Measurements from ENCODE around the gene GP9. TPM values are rescaled to one million over a fixed set of nuclear protein-coding genes. Genes with fewer than 3 reads are reported as not detected.

The GP9 gene
- total RNA-seq, 1 donor from 2014 or later, result not detected

DNA sequence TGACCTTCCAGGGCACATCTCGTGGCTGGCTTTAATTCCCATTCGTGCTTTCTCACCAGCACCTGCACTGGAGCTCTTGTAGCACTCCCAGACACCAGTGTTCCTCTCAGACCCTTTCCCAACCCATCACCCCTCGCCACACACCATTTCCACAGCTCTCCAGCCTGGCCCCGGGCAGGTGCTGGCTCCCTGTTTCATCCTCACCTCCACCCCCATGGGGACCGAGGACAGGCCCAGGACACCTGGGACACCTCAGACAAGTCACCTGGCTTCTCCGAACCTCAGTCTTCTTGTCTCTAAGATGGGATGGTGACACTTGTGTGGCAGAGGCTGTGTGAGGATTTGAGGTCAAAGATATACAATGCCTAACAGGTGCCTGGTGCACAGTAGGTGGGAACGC lies 27.4 kb upstream of the GP9 start:
- no peak for DNase-seq
- no peak overlapping the region for H3K4me3 Mint-ChIP-seq (ENCODE audit: unreplicated experiment)
- no peaks in the 10 kb centered on the region for H3K36me3 Mint-ChIP-seq (ENCODE audit: unreplicated experiment)
- no peaks in the 10 kb centered on the region for H3K27me3 Mint-ChIP-seq (ENCODE audit: unreplicated experiment)
- H3K27ac Mint-ChIP-seq (ENCODE audit: unreplicated experiment), result no peak overlapping the region
- TF ChIP-seq, protein P1, sequence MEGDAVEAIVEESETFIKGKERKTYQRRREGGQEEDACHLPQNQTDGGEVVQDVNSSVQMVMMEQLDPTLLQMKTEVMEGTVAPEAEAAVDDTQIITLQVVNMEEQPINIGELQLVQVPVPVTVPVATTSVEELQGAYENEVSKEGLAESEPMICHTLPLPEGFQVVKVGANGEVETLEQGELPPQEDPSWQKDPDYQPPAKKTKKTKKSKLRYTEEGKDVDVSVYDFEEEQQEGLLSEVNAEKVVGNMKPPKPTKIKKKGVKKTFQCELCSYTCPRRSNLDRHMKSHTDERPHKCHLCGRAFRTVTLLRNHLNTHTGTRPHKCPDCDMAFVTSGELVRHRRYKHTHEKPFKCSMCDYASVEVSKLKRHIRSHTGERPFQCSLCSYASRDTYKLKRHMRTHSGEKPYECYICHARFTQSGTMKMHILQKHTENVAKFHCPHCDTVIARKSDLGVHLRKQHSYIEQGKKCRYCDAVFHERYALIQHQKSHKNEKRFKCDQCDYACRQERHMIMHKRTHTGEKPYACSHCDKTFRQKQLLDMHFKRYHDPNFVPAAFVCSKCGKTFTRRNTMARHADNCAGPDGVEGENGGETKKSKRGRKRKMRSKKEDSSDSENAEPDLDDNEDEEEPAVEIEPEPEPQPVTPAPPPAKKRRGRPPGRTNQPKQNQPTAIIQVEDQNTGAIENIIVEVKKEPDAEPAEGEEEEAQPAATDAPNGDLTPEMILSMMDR (IDR thresholded peaks at IDR 0.05; ENCODE audit: partially characterized antibody, unreplicated experiment), result no peak
- H3K4me1 Mint-ChIP-seq (ENCODE audit: low read depth, unreplicated experiment), result no peaks in the 10 kb centered on the region
- peaks cover 3% of the 10 kb centered on the region for H3K9me3 Mint-ChIP-seq (ENCODE audit: unreplicated experiment)

DNA sequence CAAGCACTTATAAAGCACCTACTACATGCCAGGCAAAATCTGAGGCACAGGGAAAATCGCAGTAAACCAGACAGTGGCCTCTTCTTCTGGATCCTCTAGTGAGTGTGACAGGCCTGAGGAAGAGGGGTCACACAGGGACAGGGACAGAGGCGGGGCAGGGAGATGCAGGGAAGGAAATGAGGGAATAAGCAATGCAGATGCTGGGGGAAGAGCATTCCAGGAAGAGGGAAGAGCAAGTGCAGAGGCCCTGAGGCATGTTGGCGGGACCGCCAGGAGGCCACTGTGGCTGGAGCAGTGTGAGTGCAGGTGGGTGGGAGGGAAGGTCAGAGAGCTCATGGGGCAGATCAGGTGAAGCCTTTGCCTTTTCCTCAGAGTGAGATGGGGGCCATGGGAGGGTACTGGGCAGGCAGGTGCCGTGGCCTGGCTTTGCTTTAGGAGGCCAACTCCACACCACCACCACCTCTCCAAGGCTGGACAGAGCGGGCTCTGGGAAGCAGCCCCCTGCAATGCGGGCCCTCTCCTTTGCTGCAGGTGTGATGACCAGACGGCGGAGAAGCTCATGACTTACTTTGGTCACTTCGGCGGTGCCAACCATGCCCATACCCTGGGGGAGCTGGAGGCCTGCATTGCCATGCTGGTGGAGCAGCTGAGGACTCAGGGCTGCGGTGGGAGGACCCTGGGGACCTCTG lies 26.8 kb upstream of the GP9 start:
- no peak overlapping the region for H3K4me3 Mint-ChIP-seq (ENCODE audit: unreplicated experiment)
- no peak overlapping the region for H3K27ac Mint-ChIP-seq (ENCODE audit: unreplicated experiment)
- H3K4me1 Mint-ChIP-seq (ENCODE audit: low read depth, unreplicated experiment), result no peaks in the 10 kb centered on the region
- H3K9me3 Mint-ChIP-seq (ENCODE audit: unreplicated experiment), result no peaks in the 10 kb centered on the region
- no peaks in the 10 kb centered on the region for H3K36me3 Mint-ChIP-seq (ENCODE audit: unreplicated experiment)
- TF ChIP-seq, protein P1 (IDR thresholded peaks at IDR 0.05; ENCODE audit: partially characterized antibody, unreplicated experiment), result no peak
- DNase-seq, result no peak
- no peaks in the 10 kb centered on the region for H3K27me3 Mint-ChIP-seq (ENCODE audit: unreplicated experiment)

DNA sequence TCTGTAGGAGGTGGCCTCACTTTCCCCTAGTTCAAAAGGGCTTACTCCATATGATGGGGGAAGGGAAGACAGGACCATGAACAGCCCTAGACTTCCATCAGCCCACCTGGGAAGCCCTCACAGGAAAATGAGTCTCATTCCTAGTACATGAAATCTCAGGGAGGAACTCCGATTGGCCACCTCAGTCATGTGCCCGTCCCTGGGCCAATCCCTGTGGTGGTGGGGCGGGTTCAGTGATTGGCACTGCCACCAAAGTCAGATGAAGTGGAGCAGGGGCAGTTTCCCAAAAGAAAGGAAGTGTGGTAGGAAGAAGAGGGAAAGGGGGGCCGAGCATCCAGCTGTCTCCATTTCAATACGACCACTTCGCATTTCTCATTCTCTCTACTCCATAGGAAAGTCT lies 25.9 kb upstream of the GP9 start:
- H3K27me3 Mint-ChIP-seq (ENCODE audit: unreplicated experiment), result no peaks in the 10 kb centered on the region
- TF ChIP-seq, protein P1 (IDR thresholded peaks at IDR 0.05; ENCODE audit: partially characterized antibody, unreplicated experiment), result no peak
- H3K4me1 Mint-ChIP-seq (ENCODE audit: low read depth, unreplicated experiment), result no peaks in the 10 kb centered on the region
- no peak overlapping the region for H3K27ac Mint-ChIP-seq (ENCODE audit: unreplicated experiment)
- no peaks in the 10 kb centered on the region for H3K36me3 Mint-ChIP-seq (ENCODE audit: unreplicated experiment)
- H3K4me3 Mint-ChIP-seq (ENCODE audit: unreplicated experiment), result no peak overlapping the region
- no peaks in the 10 kb centered on the region for H3K9me3 Mint-ChIP-seq (ENCODE audit: unreplicated experiment)
- DNase-seq, result no peak

DNA sequence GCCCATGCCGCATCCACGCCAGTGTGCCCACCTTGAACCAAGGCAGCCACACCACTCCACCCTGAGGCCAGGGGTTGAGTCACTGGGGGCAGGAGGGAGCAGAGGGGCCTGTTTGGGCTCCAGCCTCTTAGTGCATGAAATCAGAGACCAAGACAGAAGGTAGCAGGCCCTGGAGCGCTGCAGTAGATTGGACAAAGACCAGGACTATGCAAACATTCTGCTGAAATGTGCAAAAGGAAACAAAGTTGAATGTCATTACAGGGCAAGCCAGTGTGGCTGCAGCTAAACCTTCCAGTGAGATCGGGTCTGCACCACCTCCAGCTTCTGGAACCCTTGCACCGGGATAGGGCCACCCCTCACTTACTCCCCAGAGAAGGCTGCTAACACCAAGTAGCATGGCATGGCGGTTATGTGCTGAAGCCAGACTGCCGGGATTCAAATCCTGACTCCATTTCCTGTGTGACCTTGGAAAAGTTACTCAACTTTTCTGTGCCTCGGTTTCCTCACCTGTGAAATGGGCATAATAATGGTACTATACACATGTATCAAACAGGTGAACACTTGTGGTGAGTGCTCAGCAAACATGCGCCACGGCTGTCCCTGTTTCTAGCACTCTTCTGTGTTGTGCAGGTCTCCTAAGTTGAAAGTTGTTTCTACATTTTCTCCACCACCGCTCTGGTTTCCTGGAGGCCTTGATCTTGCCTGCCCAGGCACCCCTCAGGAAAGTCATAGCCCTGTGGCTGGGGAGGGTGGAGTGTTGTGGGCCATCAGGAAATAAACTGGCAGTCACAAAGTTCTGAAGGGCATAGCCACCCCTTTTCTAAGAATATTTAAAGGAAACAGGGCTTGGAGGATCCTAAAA lies 25.0 kb upstream of the GP9 start:
- Mint-ChIP-seq H3K9me3 (ENCODE audit: unreplicated experiment) (no peaks in the 10 kb centered on the region), H3K27me3 (ENCODE audit: unreplicated experiment) (no peaks in the 10 kb centered on the region), H3K4me3 (ENCODE audit: unreplicated experiment) (no peak overlapping the region), H3K27ac (ENCODE audit: unreplicated experiment) (no peak overlapping the region), H3K4me1 (ENCODE audit: low read depth, unreplicated experiment) (no peaks in the 10 kb centered on the region), H3K36me3 (ENCODE audit: unreplicated experiment) (no peaks in the 10 kb centered on the region)
- TF ChIP-seq, protein P1 (IDR thresholded peaks at IDR 0.05; ENCODE audit: partially characterized antibody, unreplicated experiment), result no peak
- no peak for DNase-seq
